ENCODE measurements around the gene PLXNA4. TPM values are rescaled to one million over a fixed set of nuclear protein-coding genes. Genes with fewer than 3 reads are reported as not detected.

PLXNA4 gene
- total and polyA plus RNA-seq, 9 of the 15 experiments (the other 6 are each of a cell fraction or from before 2014, with no cell fraction given) = under 0.01 to 0.09 TPM; not detected in 7

DNA sequence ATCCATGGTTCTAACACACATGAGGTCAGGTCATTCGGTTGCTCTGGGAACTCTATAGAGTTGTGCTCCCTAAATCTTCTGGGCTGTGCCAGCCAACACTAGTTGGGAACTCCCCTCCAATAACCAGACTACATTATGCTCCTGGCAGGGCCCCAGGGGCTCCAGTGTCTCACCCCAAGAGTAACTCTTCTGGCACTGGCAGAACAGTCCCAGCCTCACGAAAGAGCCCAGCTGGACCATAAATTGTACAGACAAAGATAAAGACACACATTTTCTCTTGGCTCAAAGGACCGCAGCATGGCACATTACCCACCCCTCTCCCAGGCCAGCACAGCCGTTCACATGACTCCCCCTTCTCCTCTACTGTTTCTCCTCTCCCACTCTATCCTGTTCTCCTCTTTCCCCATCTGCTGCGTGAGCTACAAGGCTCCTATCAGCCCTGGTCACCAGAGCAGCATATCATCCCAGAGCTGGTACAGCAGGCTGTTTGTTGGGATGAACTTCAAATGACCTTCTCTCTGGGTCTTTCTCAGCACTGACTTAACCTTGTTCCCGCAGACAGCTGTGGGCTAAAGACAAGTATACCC, 230.6 kb downstream of the PLXNA4 start (continued):
- TF ChIP-seq ZNF407 (IDR thresholded peaks at IDR 0.05; ENCODE audit: low read depth) = no peak
- no peak for TF ChIP-seq MXI1 (IDR thresholded peaks at IDR 0.05; ENCODE audit: low read depth, low read length)
- TF ChIP-seq, protein P1, sequence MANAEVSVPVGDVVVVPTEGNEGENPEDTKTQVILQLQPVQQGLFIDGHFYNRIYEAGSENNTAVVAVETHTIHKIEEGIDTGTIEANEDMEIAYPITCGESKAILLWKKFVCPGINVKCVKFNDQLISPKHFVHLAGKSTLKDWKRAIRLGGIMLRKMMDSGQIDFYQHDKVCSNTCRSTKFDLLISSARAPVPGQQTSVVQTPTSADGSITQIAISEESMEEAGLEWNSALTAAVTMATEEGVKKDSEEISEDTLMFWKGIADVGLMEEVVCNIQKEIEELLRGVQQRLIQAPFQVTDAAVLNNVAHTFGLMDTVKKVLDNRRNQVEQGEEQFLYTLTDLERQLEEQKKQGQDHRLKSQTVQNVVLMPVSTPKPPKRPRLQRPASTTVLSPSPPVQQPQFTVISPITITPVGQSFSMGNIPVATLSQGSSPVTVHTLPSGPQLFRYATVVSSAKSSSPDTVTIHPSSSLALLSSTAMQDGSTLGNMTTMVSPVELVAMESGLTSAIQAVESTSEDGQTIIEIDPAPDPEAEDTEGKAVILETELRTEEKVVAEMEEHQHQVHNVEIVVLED (CRISPR knock-in tag; IDR thresholded peaks at IDR 0.05) = no peak
